ENCODE measurements around the gene LENG9.
"Not testable (repeated sequence)": the region's sequence is repeated elsewhere in the genome, so short reads cannot be mapped to it uniquely, and the experiment has no call there.

Gene LENG9

DNA sequence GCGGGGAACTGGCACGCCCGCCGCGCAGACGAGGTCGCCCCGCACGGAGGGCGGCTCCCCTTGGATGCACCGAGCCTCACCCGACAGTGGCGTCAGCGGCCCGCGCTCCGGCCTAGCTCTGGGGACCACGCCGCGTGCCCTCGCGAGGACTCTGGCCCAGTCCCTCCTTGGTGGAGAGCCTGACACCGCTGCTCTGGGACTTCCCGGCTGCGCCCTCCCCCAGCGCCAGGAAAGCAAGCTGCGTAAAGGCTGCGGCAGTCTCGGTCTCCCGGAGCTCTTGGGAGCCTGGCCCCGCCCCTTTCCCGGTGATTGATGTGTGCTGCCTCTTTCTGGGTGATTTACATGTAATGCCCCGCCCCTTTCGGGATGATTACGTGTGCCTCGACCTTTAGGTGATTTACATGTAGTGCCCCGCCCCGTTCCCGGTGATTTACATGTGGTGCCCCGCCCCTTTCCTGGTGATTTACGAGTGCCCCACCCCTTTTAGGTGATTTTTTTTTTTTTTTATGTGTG lies at the start of gene LENG9:
LENG9 (minus strand) TSS at position 248 of the 513 bp plus-strand sequence. CDS start 252 bp downstream, outside the sequence.
- peak; percentile 83 to 91 (median 86) for DNase-seq

DNA sequence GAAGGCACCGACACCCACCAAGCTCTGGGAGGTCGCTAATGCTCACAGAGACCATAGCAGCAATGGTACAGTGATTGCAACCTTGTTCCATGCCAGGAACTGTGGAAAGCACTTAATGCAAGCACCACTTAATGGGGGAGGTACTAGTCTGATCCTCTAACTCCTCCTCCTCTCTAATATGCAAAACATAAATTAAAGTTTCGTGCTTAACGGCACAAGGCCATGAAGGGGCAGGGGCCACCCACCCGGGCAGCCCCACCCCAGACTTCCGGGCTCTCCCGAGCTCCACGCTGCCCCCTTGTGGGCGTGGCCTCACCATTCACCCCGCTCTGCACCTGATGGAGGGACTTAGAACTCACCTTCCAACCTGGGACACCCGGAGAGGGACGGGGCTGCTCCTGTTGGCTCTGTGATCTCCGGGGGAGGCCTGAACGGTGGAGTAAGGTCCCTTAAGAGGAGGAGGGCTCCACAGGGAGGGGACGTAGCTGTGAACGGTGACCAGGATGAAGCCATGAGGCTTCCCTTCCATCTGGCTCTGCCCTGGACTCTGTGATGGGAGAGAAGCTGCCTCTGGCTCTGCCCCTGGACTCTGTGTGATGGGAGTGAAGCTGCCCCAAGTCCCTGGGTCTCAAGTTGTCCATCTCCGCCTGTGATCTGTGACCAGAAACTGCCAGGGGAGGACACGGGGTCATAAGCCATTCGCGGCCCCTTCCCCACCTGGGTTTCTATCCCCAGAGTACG lies 45.8 kb upstream of the LENG9 start:
- not testable (repeated sequence) for DNase-seq

DNA sequence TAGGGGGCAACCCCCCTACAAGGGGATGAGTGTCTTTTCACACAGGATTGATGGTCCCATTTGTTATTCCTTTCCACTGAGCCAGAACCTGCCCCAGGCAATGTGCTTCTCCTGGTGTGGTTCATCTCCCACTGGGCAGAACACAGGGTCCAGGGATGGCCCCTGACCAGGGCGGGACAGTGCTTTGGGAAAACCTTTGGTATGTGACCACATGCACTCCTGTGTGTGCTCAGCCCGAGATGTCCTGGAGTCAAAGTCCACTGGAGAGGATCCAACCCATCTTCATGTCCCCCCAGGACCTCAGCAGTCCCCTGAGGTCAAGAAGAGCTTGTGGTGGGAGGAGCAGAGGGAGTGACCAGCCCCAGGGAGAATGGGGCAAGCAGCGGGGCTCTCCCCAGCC lies 44.9 kb upstream of the LENG9 start:
- not testable (repeated sequence) for DNase-seq

DNA sequence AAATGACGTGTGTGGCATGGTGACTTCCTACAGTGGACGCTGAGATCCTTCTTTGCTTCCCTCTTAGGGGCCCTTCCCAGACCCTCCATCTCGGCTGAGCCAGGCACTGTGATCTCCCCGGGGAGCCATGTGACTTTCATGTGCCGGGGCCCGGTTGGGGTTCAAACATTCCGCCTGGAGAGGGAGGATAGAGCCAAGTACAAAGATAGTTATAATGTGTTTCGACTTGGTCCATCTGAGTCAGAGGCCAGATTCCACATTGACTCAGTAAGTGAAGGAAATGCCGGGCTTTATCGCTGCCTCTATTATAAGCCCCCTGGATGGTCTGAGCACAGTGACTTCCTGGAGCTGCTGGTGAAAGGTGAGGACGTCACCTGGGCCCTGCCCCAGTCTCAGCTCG lies 44.2 kb upstream of the LENG9 start:
- DNase-seq, result no peak

DNA sequence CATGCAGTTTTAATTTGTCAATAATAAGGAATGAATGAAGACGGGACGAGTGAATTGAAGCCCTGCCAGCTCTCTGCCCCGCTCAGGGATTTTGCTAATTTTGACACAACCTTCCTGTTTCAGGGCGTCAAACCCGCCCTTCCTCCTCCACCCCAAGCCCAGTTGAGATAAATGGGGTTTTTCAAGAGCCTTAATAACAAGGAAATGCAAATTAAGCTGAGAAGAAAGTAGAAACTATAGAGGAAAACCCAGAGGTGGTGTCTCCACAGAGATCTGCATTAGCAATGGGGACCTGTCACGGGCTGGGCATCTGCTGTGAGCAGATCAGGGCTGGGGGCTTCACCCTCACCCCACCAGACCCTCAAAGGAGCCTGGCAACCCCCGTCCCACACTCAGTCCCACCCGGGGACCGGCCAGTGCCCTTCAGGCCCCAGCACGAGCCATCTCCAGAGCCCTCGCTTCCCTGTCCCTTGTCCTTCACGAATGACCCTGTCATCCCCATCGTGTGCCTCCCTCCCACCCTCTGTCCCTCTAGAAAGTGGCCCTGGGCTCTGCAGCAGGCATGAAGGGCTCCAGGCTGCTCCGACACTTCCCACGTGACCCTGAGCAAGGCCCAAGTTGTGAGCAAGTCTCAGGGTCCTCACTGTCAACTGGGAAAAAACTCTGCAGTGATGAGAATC lies 43.6 kb upstream of the LENG9 start:
- not testable (repeated sequence) for DNase-seq

DNA sequence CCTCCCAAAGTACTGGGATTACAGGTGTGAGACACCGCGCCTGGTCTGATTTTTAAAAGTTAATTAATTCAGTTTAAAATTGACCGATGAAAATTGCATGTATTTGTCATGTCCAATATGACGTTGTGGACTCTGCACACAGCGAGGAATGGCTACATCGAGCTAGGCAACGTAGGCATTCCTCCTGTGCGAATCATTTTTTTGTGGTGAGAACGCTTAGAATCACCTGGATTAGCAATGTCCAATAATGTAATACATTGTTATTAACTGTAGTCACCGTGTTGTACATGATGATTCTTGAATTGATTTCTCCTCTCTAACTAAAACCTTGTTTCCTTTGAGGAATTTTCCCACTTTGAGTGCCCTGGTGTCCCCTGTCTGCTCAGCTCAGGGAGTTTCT lies 42.5 kb upstream of the LENG9 start:
- no peak for DNase-seq

DNA sequence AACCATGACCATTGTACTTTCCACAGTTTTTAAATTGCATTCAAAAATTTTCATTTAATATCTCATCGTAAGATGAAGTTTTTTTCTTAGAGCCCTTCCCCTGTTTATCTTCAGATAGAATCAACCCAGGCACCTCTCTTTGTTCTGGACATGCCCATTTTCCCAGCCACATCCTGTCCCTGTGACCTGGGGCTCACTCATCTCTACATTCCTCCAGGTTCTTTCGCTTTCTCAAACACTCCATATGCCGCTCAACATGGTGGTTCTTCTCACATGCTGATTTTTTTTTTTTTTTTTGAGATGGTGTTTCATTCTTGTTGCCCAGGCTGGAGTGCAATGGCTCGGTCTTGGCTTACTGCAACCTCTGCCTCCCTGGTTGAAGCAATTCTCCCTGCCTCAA lies 42.0 kb upstream of the LENG9 start:
- DNase-seq, result not testable (repeated sequence)

DNA sequence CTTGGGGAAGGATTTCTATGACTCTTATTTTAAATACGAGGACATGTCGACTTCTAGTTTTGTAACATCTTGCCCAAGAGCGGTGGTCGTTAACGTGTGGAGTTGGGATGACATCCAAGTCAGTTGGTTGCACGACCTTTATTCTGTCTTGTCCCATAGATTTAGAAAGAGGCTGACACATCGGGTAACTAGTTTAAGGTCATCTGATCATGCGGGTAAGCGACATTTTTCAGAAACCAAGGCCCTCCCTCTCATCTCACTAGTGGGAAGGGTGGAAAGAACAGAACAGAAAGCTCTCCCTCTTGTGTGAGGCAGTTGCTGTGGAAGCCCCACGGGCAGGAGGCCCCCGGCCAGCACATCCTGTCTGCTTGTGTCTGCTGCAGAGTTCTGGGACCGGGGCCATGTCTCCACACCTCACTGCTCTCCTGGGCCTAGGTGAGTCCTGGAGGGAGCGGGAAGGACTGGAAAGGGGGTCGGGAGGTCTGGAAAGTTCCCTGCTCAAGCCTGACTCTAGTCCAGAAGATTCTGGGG lies 39.0 kb upstream of the LENG9 start, which contains the start of gene LAIR2:
LAIR2 (plus strand) TSS at position 314 of the 531 bp plus-strand sequence; CDS start at position 402, 88 bp downstream.
- no peak for DNase-seq

DNA sequence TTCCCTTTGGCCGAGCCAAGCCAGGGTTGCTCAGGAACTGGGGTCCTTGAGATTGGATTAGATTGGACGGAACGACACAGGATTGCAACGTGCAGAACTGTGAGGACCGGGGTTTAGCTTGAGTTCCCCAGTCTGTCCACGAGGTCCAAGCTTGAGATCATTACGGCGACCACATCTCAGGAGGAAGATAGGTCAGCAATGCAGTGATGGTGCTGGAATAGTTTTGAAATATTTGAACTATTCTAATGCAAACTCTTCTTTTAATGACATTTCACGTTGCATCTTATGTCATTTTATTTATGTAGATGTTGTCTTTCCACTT lies 34.8 kb upstream of the LENG9 start:
- not testable (repeated sequence) for DNase-seq

DNA sequence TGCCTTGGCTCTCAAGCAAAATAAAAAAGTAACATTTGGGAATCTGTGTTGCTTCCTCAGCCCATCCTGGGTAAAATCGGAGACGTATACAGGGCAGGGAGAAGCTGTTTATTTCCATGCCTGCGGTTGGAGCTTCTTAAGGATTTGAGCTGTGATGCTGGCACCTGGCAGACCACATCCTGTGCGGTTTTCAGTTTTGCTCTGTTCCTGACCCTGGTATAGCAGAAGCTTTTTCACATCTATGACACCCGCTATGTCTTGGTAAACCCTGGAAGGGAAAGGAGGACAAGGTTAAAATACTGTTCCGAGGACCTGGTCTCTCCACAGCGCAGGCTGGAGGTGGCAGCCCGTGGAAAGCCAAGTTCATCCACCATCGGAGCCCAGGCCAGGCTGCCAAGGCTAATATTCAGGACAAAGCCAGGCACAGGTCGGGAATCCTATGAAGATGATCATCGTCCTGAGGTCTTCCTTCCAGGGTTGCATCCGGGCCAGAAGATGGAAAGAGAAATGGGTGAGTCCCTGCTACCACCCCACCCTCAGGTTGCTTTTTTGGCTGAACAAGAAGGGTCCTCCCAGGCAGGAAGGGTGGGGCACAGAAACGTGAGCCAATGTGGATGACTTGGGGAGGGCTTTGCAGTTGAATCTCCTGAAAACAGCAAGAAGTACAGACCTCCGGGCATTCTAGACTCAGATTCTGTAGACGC lies 34.3 kb upstream of the LENG9 start:
- DNase-seq, result not testable (repeated sequence)

DNA sequence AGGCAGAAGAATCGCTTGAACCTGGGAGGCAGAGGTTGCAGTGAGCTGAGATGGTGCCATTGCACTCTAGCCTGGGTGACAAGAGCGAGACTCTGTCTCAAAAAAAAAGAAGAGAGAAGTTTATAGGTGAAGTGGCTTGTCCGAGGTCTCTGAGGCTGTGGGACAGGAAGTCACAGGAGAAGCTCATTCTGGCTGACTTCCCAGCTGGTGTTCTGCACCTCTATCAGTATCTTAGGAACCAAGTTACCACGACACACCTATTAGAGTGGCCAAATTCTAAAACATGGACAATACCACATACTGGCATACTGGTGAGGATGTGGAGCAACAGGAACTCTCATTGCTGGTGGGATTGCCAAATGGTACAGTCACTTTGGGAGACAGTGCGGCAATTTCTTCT lies 31.7 kb upstream of the LENG9 start:
- DNase-seq, result not testable (repeated sequence)

DNA sequence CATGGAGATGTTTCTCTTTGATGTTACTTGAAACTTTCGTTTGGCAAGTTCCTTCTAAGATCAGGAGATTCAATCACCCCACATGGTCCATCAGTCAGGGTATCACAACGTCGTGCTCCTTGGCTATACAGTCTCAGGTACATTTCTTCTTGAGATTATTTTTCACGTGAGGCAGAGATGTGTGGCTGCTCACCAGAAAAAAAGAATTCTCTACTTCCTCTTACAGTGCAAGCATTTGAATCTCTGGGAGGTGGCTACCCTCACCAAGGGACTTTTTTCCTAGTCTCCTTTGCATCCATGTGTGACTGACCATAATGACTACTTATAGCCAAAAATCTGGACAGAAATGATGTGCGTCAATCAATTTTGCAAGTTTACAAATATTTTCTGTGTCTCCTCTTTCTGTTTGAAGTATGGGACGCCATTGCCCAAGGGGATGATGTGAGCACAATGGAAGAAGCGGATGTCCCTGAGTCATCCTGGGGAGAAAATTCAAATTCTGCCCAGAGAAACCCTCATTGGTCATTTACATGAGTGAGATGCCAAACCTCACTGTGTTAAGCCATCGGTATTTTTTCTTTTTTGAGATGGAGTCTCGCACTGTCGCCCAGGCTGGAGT lies 30.5 kb upstream of the LENG9 start:
- no peak for DNase-seq

DNA sequence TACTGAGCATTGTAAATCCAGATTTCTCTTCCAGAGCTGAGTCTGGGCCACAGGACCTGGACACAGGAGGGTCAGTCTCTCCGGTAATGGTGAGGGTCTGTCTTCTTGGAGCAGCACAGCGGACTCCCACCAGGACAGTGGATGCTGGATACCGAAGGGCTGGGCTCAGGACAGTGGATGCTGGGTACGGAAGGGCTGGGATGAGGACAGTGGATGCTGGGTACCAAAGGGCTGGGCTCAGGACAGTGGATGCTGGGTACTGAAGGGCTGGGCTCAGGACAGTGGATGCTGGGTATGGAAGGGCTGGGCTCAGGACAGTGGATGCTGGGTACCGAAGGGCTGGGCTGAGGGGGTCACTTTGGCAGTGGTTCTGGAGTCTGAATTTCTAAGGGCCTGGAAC lies 29.5 kb upstream of the LENG9 start:
- DNase-seq, result not testable (repeated sequence)

DNA sequence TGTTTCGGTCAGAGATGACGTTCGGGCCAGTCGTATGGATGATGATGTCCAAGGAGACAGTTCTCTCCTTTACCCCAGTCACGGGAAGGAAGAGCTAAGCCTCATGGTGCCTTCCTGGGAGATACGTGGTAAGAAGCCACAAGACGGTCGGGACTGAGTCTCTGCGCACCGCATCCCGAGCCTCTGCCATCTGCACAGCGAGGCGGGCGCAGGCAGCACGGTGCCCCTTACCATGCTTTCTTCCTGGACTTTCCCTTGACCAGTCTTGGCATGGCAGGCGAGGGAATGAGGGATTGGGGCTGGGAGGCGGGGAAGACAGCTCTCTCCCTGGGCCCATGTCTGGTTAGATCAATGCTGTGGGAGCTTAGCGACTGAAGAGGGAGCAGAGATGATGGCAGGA lies 29.0 kb upstream of the LENG9 start:
- no peak for DNase-seq

DNA sequence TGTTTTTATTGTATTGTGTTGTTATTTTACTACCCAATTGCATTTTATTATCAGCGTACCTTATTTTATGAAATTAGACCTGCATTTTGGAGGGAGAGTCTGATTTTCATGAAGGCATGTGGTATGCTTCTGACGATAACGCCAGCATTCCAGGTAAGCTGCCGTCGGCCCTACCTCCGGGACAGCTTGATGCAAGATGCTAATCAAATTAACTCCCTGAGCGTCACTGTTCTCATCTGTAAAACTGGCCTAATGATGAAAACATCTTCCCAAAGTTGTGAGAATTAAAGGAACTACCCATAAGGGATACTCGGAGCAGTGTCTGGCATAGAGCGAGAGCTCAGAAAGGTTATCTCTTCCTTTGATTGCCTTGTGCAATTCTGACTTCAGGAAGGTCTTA lies 26.2 kb upstream of the LENG9 start:
- no peak for DNase-seq

DNA sequence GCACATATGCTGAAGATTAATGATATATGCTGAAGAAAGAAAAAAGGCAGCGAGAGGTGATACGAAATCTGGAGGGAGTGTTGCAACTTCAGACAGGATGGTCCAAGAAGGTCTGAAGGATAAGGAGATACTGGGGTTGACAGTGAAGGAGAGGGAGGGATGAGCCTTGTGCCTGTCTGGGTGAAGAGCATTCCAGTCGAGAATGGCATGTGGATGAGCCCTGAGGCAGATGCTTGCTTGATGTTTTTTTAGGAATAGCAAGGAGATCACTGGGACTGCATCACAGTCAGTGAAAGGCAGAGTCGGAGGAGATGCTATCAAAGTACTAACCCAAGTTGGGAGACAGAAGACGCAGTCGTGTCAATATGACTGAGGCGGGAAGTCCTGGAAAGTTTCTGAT lies 25.8 kb upstream of the LENG9 start:
- DNase-seq, result no peak

DNA sequence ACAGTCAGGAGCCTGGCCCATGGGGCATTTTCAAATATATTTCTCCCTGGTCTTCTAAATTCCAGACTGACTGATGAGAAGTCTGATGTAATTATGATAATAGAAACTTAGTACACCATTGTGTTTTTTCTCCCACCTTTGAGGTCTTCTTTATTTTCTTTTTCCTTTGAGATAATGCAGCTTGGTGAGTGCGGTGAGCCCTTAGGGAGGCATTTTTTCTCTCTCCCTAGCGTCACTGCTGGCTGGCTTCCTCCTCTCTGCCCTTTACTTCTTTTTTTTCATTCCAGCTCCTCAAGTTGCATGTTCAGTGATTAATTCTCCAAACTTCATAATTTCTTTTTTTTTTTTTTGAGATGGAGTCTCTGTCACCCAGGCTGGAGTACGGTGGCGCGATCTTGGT lies 22.3 kb upstream of the LENG9 start:
- DNase-seq, result no peak

DNA sequence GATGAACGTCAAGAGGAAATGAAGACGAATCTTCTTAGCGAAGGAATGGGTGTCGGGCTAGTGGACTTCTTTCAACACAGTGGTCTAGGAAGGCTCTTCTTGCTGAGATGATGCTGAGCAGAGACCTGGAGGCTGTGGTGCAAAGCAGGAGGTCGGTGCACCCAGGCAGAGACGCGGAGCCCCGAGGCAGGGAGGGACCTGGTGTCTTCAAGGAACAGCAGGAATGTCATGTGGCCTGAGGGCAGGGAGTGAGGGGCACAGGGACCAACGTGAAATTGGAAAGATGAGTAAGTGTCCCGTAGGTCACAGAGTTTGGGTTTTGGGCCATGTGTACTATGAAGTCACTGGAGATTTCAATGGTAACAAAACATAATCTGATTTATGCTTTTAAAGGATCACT lies 20.9 kb upstream of the LENG9 start:
- DNase-seq, result no peak

DNA sequence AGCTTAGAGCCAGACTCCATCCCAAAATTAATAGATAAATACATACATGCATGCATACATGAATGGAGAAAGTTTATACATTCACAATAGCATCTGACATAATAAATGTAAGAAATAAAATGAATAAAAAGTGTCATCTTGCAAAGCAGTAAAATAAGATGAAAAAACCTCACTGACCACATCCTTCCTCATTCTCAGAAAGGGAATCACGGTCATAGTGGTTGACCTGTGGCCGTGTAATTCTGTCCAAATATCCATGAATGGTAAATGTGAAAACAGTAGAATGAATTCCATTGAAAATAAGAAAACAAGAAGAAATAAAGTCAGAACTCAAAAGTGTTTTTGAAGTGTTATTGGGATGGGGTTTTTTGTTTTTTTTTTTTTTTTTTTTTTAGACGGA lies 19.3 kb upstream of the LENG9 start:
- no peak for DNase-seq

DNA sequence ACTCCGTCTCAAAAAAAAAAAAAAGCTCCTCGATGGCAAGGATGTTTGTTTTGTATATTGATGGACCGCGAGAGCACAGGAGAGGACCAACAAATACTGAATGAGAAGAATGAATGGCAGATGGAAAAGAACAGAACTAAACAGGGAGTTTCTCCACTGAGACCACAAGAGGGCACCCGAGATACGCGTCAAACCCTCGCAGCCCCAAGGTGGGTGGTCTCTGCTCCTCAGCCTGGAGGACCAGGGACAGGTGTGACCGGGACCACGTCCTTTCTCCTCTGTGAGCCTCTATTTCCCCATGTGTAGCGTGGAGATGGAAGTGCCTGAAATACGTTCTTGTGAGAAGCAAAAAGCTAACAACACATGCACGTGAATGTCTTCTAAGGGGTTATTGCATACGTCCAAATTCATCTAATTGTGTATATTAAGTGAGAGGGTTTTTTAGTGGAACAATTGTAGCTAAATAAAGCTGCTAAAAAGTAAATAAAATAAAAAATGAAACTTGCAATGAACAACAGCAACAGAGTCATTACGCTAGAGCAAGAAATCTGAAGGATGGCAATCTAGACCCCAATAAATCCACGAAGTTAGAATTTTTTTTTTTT lies 17.9 kb upstream of the LENG9 start:
- DNase-seq, result no peak

DNA sequence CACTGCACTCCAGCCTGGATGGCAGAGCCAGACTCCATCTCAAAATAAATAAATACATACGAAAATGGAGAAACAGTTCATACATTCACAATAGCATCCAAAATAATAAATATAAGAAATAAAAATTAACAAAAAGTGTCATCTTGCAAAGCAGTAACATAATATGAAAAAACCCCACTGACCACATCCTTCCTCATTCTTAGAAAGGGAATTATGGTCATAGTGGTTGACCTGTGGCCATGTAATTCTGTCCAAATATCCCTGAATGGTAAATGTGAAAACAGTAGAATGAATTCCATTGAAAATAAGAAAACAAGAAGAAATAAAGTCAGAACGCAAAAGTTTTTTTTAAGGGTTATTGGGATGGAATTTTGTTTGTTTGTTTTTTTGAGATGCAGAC lies 16.5 kb upstream of the LENG9 start:
- no peak for DNase-seq

DNA sequence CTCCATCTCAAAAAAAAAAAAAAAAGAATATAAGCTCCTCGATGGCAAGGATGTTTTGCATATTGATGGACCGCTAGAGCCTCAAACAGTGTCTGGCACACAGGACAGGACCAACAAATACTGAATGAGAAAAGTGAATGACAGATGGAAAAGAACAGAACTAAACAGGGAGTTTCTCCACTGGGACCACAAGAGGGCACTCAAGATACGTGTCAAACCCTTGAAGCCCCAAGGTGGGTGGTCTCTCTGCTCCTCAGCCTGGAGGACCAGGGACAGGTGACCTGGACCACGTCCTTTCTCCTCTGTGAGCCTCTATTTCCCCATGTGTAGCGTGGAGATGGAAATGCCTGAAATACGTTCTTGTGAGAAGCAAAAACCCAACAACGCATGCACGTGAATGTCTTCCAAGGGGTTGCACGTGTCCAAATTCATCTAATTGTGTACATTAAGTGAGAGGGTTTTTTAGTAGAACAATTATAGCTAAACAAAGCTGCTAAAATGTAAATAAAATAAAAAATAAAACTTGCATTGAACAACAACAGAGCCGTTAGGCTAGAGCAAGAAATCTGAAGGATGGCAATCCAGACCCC lies 15.2 kb upstream of the LENG9 start:
- DNase-seq, result no peak
